ENCODE measurements around the gene EIF3K. TPM values are rescaled to one million over a fixed set of nuclear protein-coding genes. Genes with fewer than 3 reads are reported as not detected.

The EIF3K gene
- total and polyA plus RNA-seq, 2 of the 8 experiments (the other 6 are each of a cell fraction or from before 2014, with no cell fraction given): 329 to 937 TPM

- Histone ChIP-seq H3K27me3 (replicated peaks in 1 of 4; ENCODE audit: control insufficient read depth in 3 of 4, extremely low read depth in 1 of 4, insufficient read depth in 3 of 4, low read length in 3 of 4) (no peaks in the 10 kb centered on the region), H3K9ac (replicated peaks in 1 of 4; ENCODE audit: extremely low read depth in 1 of 4, low read depth in 3 of 4, low read length in 3 of 4) (no peak overlapping the region), H3K79me2 (ENCODE audit: control insufficient read depth in 1 of 2, insufficient read depth in 2 of 2, low read length in 2 of 2) (peaks cover 45 to 100% of the 10 kb centered on the region in 2 experiments), H3K23me2 (ENCODE audit: low read depth, low read length) (peaks cover under 1% of the 10 kb centered on the region; the same call in 1 of the 2 replicates), H3K18ac (ENCODE audit: extremely low read depth, low read length) (no peak overlapping the region), H4K91ac (replicated peaks; ENCODE audit: insufficient read length, low read length) (no peak overlapping the region), H3K23ac (ENCODE audit: insufficient read length) (no peak overlapping the region), H4K20me1 (replicated peaks in 1 of 2; ENCODE audit: control insufficient read depth in 1 of 2, insufficient read depth in 2 of 2, low read length in 2 of 2) (peaks cover 26 to 45% of the 10 kb centered on the region in 2 experiments), H3K56ac (replicated peaks; ENCODE audit: insufficient read length, low read depth, low read length) (no peak overlapping the region), H2BK20ac (ENCODE audit: low read length) (no peak overlapping the region), H2BK15ac (ENCODE audit: low read length) (no peak overlapping the region), H3K79me1 (ENCODE audit: low read depth, low read length) (peaks cover 16% of the 10 kb centered on the region), H2AK5ac (ENCODE audit: low read depth, low read length) (no peak overlapping the region), H3K4me3 (ENCODE audit: extremely low read depth in 1 of 4, insufficient read depth in 2 of 4, low read depth in 3 of 4, low read length in 4 of 4) (peak overlapping the region in 1 of 4 experiments; percentile 22; a peak in 1 of 8 replicates), H2AFZ (ENCODE audit: low read length) (no peak overlapping the region), H3K36me3 (ENCODE audit: control insufficient read depth in 2 of 4, insufficient read depth in 4 of 4, low read length in 3 of 4) (peaks cover 0 to 4% (median 0%) of the 10 kb centered on the region in 4 experiments; a peak in 1 of 8 replicates), H2BK120ac (replicated peaks; ENCODE audit: low read depth, low read length) (no peak overlapping the region), H3K14ac (ENCODE audit: insufficient read length) (no peak overlapping the region), H3K4me1 (replicated peaks in 1 of 4; ENCODE audit: control insufficient read depth in 3 of 4, insufficient read depth in 4 of 4, low read length in 3 of 4) (peaks cover 17 to 34% (median 28%) of the 10 kb centered on the region in 4 experiments), H2BK12ac (ENCODE audit: low read depth, low read length) (peak overlapping the region; percentile 70; the same call in 1 of the 2 replicates), H4K5ac (ENCODE audit: insufficient read length, low read depth, low read length) (no peak overlapping the region), H4K8ac (ENCODE audit: extremely low read depth, insufficient read depth, low read length) (no peak overlapping the region), H2BK5ac (ENCODE audit: low read depth, low read length) (0 out of 2 replicates have a peak overlapping the region, but pooled peaks have one; percentile 30), H3K27ac (ENCODE audit: low read depth, low read length) (no peak overlapping the region), H3K9me3 (ENCODE audit: insufficient read depth in 2 of 2, low read depth in 1 of 2, low read length in 1 of 2) (no peaks in the 10 kb centered on the region), H3K4me2 (ENCODE audit: insufficient read depth in 1 of 2, low read depth in 2 of 2, low read length in 2 of 2) (peak overlapping the region; percentile 19 to 62; a peak in 3 of 4 replicates), H3K4ac (replicated peaks; ENCODE audit: insufficient read length, low read depth, low read length) (peak overlapping the region; percentile 61)
- 49% methylated on average over 6 of the region's 6 CpGs; no CpG with 5 or more reads in 1 of the 2 experiments for whole genome bisulfite sequencing, 2 experiments (ENCODE audit: extremely low coverage in 1 of 2, insufficient coverage in 1 of 2, insufficient read length in 1 of 2, insufficient replicate concordance in 2 of 2, low coverage in 1 of 2, low lambda C conversion rate in 2 of 2, missing lambda C conversion rate in 1 of 2)
- no peak for FAIRE-seq
- POLR2A ChIA-PET (ENCODE audit: partially characterized antibody): interaction anchor here (17.9 to 21.5 kb wide), 2 partner anchors 10 to 31 kb away, joined by 374 to 495 read pairs; no protein-coding TSS in a partner anchor
- CTCF ChIA-PET (ENCODE audit: partially characterized antibody): no interaction called here
- no peak for DNase-seq (ENCODE audit: low read depth in 1 of 2, low spot score in 2 of 2)
- no peak for TF ChIP-seq SP4 (IDR thresholded peaks at IDR 0.05; ENCODE audit: low read length)
- no peak for TF ChIP-seq HDAC2 (IDR thresholded peaks at IDR 0.05; ENCODE audit: borderline replicate concordance in 1 of 2, low read depth in 2 of 2, low read length in 2 of 2)
- TF ChIP-seq EGR1 (IDR thresholded peaks at IDR 0.05; ENCODE audit: borderline replicate concordance, low read depth, low read length): no peak
- no peak for TF ChIP-seq GABPA (IDR thresholded peaks at IDR 0.05; ENCODE audit: borderline replicate concordance, insufficient read depth, low read length)
- TF ChIP-seq SAP30 (IDR thresholded peaks at IDR 0.05; ENCODE audit: insufficient read depth, insufficient replicate concordance, low read length): no peak
- TF ChIP-seq SUZ12 (IDR thresholded peaks at IDR 0.05; ENCODE audit: low read length): no peak
- TF ChIP-seq RBBP5 (IDR thresholded peaks at IDR 0.05; ENCODE audit: borderline replicate concordance, low read depth, low read length): no peak
- no peak for TF ChIP-seq YY1 (IDR thresholded peaks at IDR 0.05; ENCODE audit: low read depth, low read length)
- TF ChIP-seq CTCF (IDR thresholded peaks at IDR 0.05; ENCODE audit: control extremely low read depth in 1 of 3, insufficient read depth in 1 of 3, low read depth in 1 of 3, low read length in 3 of 3): no peak
These were observed 35.7 kb downstream of the EIF3K start for GRCh38 chr19:38654628-38655055.

Measured in H1 (cell line).